ENCODE results near the gene MYPOP. TPM values are rescaled to one million over a fixed set of nuclear protein-coding genes. Genes with fewer than 3 reads are reported as not detected.

Gene MYPOP
- total and polyA plus RNA-seq, 2 of the 13 experiments (the other 11 are each of a cell fraction or from before 2014, with no cell fraction given): 2.3 to 2.7 TPM

DNA sequence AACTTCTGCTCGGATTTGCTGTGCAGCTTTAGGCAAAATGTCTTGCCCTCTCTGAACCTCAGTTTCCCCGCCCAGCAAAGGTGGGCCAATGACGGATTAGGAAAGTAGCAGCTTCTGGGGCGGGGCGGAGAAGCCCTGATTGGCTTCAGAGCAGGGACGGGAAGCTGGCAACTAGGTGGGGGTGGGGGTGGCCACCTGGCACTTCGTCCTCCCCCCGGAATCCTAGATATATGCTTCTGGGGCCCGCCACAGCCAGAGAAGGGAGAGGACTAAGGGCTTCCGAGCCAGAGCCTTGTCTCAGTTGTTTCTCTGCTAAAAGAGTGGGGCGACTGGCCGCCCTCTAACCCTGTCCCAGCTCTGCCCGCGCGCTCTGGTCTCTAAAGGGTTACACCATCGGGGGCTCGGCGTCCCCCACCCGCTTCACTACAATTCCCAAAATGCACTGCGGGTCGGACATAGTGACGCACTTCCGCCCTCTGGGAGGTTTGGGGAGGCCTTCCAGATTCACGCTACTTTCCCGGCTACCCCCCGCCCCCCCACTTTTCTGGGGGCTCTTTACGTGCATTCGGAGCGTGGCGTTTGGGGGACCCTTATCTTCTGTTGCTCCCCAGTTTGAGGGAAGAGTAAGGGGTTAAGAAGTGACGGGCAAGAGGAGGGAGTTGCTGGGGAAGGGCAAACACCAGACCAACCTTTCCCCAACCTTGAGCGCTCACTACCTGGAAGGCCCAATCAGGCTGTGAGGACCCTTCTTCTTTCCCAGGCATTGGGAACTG lies 15.8 kb downstream of the MYPOP start (continued):
- TF ChIP-seq, protein P1, sequence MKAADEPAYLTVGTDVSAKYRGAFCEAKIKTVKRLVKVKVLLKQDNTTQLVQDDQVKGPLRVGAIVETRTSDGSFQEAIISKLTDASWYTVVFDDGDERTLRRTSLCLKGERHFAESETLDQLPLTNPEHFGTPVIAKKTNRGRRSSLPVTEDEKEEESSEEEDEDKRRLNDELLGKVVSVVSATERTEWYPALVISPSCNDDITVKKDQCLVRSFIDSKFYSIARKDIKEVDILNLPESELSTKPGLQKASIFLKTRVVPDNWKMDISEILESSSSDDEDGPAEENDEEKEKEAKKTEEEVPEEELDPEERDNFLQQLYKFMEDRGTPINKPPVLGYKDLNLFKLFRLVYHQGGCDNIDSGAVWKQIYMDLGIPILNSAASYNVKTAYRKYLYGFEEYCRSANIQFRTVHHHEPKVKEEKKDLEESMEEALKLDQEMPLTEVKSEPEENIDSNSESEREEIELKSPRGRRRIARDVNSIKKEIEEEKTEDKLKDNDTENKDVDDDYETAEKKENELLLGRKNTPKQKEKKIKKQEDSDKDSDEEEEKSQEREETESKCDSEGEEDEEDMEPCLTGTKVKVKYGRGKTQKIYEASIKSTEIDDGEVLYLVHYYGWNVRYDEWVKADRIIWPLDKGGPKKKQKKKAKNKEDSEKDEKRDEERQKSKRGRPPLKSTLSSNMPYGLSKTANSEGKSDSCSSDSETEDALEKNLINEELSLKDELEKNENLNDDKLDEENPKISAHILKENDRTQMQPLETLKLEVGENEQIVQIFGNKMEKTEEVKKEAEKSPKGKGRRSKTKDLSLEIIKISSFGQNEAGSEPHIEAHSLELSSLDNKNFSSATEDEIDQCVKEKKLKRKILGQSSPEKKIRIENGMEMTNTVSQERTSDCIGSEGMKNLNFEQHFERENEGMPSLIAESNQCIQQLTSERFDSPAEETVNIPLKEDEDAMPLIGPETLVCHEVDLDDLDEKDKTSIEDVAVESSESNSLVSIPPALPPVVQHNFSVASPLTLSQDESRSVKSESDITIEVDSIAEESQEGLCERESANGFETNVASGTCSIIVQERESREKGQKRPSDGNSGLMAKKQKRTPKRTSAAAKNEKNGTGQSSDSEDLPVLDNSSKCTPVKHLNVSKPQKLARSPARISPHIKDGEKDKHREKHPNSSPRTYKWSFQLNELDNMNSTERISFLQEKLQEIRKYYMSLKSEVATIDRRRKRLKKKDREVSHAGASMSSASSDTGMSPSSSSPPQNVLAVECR (CRISPR knock-in tag; IDR thresholded peaks at IDR 0.05; ENCODE audit: borderline replicate concordance): peak; percentile 47; the same call in 1 of the 2 replicates
- TF ChIP-seq TARDBP (CRISPR knock-in tag; IDR thresholded peaks at IDR 0.05): peak; percentile 30; the same call in 1 of the 2 replicates
- TF ChIP-seq, protein P2, sequence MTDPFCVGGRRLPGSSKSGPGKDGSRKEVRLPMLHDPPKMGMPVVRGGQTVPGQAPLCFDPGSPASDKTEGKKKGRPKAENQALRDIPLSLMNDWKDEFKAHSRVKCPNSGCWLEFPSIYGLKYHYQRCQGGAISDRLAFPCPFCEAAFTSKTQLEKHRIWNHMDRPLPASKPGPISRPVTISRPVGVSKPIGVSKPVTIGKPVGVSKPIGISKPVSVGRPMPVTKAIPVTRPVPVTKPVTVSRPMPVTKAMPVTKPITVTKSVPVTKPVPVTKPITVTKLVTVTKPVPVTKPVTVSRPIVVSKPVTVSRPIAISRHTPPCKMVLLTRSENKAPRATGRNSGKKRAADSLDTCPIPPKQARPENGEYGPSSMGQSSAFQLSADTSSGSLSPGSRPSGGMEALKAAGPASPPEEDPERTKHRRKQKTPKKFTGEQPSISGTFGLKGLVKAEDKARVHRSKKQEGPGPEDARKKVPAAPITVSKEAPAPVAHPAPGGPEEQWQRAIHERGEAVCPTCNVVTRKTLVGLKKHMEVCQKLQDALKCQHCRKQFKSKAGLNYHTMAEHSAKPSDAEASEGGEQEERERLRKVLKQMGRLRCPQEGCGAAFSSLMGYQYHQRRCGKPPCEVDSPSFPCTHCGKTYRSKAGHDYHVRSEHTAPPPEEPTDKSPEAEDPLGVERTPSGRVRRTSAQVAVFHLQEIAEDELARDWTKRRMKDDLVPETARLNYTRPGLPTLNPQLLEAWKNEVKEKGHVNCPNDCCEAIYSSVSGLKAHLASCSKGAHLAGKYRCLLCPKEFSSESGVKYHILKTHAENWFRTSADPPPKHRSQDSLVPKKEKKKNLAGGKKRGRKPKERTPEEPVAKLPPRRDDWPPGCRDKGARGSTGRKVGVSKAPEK (CRISPR knock-in tag; IDR thresholded peaks at IDR 0.05; ENCODE audit: borderline replicate concordance): no peak
- TF ChIP-seq RXRB (CRISPR knock-in tag; IDR thresholded peaks at IDR 0.05; ENCODE audit: borderline replicate concordance): peak; percentile 71
- no peak for TF ChIP-seq PLRG1 (conservative IDR thresholded peaks at IDR 0.05)
- TF ChIP-seq ZBTB3 (CRISPR knock-in tag; IDR thresholded peaks at IDR 0.05; ENCODE audit: borderline replicate concordance, low read depth): no peak
- no peak for TF ChIP-seq PRPF4 (IDR thresholded peaks at IDR 0.05; ENCODE audit: low read depth, low read length, poor library complexity, severe bottlenecking)
- TF ChIP-seq RFXANK (CRISPR knock-in tag; IDR thresholded peaks at IDR 0.05): no peak
- TF ChIP-seq NR2F2 (IDR thresholded peaks at IDR 0.05; ENCODE audit: borderline replicate concordance, low read depth): no peak; the same call in 1 of the 2 replicates
- TF ChIP-seq, protein P3, sequence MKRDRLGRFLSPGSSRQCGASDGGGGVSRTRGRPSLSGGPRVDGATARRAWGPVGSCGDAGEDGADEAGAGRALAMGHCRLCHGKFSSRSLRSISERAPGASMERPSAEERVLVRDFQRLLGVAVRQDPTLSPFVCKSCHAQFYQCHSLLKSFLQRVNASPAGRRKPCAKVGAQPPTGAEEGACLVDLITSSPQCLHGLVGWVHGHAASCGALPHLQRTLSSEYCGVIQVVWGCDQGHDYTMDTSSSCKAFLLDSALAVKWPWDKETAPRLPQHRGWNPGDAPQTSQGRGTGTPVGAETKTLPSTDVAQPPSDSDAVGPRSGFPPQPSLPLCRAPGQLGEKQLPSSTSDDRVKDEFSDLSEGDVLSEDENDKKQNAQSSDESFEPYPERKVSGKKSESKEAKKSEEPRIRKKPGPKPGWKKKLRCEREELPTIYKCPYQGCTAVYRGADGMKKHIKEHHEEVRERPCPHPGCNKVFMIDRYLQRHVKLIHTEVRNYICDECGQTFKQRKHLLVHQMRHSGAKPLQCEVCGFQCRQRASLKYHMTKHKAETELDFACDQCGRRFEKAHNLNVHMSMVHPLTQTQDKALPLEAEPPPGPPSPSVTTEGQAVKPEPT (CRISPR knock-in tag; IDR thresholded peaks at IDR 0.05; ENCODE audit: low read depth): peak; percentile 74; the same call in 1 of the 2 replicates
- TF ChIP-seq, protein P4, sequence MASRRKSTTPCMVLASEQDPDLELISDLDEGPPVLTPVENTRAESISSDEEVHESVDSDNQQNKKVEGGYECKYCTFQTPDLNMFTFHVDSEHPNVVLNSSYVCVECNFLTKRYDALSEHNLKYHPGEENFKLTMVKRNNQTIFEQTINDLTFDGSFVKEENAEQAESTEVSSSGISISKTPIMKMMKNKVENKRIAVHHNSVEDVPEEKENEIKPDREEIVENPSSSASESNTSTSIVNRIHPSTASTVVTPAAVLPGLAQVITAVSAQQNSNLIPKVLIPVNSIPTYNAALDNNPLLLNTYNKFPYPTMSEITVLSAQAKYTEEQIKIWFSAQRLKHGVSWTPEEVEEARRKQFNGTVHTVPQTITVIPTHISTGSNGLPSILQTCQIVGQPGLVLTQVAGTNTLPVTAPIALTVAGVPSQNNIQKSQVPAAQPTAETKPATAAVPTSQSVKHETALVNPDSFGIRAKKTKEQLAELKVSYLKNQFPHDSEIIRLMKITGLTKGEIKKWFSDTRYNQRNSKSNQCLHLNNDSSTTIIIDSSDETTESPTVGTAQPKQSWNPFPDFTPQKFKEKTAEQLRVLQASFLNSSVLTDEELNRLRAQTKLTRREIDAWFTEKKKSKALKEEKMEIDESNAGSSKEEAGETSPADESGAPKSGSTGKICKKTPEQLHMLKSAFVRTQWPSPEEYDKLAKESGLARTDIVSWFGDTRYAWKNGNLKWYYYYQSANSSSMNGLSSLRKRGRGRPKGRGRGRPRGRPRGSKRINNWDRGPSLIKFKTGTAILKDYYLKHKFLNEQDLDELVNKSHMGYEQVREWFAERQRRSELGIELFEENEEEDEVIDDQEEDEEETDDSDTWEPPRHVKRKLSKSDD (CRISPR knock-in tag; IDR thresholded peaks at IDR 0.05; ENCODE audit: low read depth): no peak
- TF ChIP-seq, protein P5, sequence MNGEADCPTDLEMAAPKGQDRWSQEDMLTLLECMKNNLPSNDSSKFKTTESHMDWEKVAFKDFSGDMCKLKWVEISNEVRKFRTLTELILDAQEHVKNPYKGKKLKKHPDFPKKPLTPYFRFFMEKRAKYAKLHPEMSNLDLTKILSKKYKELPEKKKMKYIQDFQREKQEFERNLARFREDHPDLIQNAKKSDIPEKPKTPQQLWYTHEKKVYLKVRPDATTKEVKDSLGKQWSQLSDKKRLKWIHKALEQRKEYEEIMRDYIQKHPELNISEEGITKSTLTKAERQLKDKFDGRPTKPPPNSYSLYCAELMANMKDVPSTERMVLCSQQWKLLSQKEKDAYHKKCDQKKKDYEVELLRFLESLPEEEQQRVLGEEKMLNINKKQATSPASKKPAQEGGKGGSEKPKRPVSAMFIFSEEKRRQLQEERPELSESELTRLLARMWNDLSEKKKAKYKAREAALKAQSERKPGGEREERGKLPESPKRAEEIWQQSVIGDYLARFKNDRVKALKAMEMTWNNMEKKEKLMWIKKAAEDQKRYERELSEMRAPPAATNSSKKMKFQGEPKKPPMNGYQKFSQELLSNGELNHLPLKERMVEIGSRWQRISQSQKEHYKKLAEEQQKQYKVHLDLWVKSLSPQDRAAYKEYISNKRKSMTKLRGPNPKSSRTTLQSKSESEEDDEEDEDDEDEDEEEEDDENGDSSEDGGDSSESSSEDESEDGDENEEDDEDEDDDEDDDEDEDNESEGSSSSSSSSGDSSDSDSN (CRISPR knock-in tag; IDR thresholded peaks at IDR 0.05): no peak; the same call in 1 of the 2 replicates
- no peak for TF ChIP-seq REPIN1 (CRISPR knock-in tag; IDR thresholded peaks at IDR 0.05; ENCODE audit: borderline replicate concordance, low read depth)
